ENCODE results near the gene FMN1.
"Not testable (repeated sequence)": the region's sequence is repeated elsewhere in the genome, so short reads cannot be mapped to it uniquely, and the experiment has no call there.

FMN1 gene

DNA sequence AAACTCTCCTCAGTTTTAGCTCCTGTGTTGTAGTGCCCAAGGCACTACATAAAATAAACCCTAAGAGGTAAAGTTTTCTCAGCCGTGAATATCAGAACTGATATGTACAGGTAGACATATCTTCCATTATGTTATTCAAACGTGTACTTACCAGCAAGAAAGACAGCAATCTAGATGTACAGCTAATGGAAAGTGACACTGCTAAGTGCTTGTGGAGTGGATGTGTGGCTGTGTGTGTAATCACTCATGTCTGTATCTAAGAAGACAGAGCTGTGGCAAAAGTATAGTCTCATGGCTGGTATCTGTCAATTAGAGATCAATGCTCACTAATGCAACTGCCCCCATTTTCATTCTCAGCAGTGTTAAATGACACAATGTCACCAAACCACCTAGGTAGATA, 101.3 kb downstream of the FMN1 start:
- DNase-seq: no peak

DNA sequence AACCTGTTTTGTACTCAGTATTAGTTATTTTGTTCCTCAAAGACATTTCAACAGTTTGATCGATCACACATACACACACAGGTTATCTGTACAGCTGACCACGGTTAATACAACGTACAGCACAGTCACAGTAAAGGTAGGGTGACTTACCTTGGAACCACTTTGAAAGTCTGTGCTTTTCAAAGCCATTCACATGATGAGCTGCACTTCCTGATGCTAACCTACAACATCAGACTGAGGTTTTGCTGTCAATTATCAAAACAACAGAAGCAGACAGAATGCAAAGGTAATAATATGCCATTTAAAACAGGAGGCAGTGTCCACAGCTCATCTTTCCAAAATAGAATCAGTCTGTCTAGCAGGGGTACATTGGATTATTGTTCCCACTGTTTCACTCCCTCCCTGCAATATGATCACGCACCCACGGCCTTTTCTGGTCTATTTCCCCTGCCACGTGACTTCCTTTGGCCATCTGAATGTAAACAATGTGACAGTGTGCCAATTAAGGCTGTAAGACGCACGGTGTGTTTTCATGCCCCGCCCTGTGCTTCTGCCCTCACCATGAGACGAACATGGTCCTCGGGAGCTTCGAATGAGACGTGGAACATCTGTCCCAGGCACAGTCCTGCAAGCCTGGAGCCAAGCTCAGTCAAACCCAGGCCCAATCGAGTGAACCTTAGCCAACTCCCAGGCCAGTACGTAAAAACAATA, 102.4 kb downstream of the FMN1 start:
- no peak for DNase-seq

DNA sequence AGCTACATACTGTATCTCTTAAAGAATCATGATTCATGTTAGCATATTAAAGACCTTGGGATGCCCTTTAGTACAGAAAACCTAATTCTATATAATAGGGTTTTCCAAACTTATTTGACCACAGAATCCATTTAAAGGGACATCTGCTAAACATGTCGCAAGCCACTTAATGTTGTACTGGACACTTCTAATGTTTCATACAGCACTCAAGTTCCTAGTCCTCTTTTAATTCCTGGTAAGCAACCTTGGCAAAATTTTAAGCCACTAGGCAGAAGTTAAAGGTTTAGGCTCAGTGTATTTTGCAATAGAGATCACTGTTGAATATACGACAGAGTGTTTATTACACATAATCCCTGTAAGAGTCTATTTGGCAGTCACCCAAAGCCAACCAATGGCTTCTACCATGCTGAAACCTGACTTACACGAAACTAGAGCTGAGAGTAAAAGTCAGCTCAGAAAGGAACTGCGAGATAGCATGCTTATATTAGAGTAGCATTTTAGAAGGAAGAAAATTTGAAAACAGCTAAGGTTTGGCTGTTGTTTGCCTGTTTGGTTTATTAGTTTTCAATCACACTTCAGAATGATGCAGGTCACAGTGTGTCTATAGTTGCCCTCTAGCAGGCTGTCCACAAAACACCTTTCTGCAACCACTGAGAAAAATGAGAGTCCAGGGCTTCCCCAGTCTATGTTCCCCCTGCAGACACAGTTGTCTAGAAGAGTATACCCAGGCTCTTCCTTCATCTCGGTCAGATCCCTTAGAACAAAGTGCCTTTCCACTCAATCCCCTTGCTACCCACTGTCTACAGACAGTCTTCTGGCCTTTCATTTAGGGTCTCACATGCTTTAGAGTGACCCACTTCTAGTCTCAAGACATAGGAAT, 104.4 kb downstream of the FMN1 start:
- DNase-seq: no peak

DNA sequence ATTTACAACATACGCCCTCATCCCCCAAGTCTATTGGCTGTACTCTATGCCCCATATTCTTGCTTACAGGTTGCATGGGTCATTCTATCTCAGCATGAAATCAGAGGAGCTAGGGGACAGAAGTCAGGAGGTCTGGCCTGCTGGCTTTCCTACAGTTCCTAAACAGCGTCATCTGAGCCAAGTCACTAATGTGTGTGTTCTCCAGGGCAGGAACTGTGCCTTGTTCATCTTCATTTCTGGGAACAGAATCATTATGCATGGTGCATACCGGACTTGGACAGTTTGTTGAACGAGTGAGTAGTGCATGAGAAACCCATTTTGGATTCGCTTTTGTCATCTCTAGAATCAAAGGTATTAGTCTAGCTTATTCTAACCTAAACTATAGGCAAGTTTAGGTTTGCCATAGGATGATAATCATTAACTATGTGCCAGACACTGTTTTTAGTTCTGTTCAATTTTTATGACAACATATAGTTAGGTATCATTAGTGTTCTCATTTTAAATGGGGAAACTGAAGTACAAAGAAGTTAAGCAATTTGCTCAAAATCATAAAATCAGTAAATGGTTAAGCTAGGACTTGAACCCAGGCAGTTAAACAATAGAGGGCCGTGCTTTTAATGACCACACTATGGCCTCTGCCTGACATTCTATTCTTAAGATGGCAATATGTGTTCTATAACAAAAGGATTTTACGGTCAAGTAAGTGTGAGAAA, 105.2 kb downstream of the FMN1 start:
- no peak for DNase-seq

DNA sequence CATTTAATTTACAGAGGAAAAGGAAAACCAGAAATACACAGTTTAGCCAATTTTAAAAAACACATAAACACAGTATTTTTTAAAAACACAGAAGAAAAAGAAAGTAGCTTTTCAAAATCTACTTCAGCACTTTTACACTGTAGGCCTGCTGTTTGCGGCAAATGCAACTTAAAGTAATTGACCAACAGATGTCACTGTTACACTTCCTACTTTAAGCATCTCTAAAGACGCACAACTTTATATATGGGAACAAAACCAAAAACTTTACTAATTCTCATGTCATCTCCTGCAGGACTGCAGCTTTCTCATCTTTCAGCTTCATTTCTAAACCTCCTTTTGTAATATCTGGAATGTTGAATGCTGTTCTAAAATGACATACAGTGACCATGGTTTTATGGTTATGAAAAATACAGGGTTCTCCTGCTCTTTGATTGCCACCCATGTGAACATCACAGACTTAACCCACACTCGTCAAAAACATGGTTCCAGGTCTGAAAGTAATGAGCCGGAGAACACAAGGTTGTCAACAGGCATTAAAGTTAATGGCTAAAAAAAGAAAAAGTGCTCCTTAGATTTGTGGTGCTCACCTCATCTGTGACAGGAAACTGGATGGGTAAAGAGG, 107.9 kb downstream of the FMN1 start:
- DNase-seq: no peak

DNA sequence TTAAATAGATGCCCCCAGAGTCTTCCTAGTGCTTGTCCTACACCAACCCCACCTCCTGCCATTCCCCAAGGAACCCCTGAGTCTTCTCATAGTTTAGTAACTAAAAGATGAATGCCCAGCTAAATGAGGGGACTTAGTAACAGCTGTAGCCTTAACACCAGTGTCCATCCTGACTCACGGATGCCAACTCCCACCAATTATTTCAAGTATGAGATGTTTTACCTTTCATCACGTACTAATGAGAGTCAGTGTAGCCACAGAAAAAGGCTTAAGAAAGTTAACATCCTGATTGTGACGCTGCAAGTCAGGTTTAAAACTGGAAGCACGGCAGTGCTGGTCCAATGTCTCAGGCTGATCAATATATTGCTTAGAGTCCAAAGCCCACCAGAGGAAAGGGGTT, 109.9 kb downstream of the FMN1 start:
- no peak for DNase-seq

DNA sequence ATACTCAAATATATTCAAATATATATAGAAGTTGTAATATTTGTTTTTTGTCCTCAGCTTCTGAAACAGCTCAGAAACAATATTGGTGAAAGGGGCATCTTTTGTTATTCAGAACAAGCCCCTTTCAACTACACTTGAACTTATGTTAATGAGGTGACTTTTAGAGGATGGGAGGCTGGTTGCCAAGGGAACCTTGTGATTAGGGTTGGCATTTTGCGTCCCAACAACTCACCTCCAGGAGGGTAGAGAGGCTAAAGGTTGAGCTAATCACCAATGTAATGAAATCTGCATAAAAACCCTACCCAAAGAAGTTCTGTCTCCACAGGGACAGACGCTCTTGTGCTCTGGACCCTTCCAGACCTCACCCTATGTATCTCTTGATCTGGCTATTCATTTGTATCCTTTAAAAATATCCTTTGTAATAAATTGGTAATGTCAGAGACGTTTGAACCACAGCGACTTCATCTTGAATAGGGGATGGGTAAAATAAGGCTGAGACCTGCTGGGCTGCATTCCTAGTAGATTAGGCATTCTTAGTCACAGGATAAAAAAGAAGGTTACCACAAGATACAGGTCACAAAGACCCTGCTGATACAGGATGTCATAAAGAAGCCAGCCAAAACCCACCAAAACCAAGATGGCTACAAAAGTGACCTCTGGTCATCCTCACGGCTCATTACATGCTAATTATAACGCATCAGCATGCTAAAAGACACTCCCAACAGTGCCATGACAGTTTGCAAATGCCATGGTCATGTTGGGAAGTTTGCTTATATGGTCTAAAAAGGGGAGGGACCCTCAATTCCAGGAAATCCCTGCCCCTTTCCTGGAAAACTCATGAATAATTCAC, 111.1 kb downstream of the FMN1 start:
- DNase-seq: no peak

DNA sequence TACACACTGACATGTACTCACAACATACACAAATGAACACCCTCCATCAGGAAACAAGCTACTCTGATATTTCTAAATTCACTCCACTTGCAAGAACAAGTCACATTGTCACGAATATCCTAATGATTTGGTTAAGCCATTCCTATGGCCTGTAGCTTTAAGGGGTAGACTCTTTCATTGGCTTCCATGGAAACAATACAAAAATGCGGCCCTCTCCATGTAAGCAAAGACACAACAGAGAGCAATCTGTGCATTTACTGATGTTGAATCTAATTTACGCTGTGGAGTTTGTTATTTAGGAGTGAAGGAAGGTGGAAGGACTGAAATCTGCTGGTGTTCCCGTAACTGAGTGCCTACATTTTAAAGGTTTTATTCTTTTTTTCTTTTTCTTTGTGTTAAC, 114.5 kb downstream of the FMN1 start:
- no peak for DNase-seq

DNA sequence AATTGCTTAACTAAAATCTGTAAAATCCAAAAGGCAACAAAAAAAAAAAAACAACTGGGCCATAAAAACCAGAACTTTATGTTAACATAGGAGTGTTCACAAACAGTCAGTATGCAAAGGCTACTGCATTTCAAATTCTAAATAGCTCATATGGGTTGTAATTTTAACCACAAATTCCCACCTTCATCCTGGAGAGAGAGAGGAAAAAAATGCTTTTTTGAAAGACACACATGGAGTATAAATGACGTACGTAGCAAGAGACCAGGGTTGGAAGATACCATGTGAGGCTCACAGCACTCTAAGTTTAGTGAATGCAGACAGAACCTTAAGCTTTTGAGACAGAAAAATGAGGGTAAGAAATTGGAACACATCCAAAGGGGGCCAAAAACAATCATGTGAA, 115.9 kb downstream of the FMN1 start:
- no peak for DNase-seq

DNA sequence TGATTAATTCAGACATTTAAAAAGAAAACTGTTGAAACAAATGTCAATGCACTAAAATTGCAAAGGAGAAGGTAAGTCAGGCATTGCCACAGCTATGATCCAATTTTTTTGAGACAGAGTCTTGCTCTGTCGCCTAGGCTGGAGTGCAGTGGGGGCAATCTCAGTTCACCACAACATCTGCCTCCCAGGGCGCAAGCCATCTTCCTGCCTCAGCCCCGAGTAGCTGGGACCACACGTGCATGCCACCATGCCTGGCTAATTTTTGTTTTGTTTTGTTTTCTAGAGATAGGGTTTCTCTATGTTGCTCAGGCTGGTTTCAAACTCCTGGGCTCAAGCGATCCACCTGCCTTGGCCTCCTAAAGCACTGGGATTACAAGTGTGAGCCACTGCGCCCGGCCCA, 117.6 kb downstream of the FMN1 start:
- DNase-seq: no peak

DNA sequence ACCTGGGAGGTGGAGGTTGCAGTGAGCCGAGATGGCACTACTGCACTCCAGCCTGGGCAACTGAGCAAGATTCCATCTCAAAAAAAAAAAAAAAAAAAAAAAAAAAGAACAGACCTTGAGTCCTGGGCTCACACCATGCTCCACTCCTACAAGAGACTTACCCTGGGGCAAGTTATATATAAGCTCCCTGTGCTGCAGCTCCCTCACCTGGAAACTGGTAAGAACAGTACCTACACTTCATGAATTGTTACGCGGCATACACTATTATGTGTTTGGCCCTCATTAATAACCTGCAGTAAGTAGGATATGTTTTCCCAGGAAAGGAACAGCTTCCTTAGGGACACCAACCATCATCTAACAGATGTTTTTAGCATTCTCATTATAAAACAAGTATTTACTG, 119.6 kb downstream of the FMN1 start:
- DNase-seq: no peak

DNA sequence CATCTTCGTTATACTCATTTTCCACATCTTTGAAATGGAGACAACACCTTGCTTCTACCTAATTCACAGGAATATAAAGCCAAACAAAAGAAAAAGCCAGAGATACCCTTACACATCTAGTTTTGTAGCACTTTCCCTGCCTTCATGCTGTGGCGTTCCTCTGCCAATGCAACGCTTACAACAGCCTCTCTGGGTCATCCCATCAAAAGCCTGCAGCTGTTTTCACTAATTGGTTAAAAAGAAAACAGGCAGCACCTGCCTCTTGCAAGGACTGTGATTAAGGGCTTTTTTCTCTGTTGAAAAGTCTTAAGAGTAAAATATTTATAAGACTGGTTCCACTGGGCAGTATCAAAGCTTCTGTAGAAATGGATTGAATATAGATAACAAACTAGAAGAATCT, 120.3 kb downstream of the FMN1 start:
- DNase-seq: no peak

DNA sequence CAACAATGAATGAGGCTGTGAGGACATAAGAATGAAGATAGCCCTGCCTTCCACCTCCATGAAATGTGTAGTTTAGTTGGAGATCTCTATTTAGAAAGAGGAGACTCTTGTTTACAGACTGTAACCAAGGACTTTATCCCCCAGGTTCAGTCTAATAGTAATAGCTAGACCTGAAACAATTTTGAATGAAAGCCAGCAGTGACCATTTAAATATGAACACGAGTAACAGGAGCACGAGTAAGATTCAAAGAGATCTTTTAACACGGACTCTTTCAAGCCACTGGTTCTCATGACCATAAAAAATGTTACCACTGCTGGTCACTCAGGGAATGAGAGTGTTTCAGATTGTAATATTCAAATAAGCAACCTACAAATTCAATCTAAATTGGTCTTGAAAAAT, 123.1 kb downstream of the FMN1 start:
- no peak for DNase-seq

DNA sequence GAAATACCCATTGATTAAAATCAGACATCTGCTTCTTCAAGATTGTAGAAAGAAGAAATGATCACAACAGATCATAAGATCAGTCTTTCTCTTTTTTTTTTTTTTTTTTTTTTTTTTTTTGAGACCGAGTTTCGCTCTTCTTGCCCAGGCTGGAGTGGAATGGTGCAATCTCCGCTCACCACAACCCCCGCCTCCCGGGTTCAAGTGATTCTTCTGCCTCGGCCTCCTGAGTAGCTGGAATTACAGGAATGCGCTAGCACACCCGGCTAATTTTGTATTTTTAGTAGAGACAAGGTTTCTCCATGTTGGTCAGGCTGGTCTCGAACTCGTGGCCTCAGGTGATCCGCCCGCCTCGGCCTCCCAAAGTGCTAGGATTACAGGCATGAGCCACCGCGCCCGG, 124.6 kb downstream of the FMN1 start:
- DNase-seq: not testable (repeated sequence)

DNA sequence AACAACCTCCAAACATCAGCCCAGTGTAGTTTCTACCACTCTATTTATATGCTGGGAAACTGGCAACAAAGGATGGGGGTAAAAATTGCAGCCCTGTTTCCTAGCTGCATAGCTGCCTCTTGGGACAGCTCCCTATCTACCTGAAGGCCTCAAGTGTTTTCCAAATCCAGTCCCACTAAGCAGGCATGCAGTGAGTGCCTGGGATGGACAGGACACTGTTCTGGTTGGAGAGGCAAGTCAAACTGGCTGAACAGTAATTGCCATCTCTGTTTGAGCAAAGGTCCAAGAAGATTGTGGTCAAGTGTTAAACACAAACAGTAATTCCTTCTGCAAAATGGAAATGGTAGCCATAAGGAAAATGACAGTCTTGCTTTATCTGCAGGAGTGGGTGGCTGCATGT, 125.4 kb downstream of the FMN1 start:
- no peak for DNase-seq

DNA sequence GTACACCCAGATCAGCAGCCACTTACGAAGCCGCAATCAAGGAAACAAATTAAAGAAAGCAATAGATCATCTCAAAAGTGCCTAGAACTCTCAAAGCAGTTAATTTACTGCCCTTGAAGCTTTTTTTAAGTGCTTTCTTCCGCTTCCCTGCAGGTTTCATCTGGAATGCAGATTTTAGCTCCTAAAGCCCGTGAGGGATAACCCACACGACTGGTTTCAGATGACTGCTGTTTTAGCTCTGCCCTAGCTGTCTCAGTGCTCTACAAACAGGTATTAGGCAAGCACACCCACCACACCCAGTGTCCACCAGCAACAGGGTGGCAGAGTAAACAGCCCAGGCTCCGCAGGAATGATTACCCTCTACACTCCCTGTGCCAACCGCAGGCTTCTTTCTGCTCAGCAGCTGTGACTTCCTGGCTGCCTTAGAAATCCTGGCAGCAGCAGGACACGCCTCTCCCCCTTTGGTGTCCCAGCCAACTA, 126.0 kb downstream of the FMN1 start:
- peak in 1 of 56 donors; percentile 5 for DNase-seq

DNA sequence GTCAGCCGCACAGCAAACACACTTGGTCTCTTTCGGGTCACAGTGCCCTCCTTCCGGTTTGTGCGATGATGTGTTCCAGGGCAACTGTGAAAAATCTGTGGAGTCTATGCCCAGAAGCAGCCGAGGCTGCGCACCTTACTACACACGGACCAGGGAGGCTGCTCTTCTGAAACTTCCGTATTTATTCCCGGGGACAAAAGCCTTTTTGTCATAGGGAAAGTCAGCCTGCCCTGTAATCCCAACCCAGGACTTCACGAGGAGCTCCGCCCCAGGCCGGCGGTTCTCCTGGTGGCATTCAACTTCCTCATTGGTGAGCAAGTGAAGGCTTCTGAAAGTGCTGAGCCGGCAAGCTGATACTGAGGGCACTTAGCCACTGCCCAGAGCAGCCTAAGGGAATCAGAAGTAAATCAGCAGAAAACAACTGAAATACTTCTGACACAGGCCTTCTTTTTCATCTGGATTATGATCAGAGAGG, 126.5 kb downstream of the FMN1 start:
- peak in 27 of 56 donors; percentile 1 to 64 (median 11) for DNase-seq

DNA sequence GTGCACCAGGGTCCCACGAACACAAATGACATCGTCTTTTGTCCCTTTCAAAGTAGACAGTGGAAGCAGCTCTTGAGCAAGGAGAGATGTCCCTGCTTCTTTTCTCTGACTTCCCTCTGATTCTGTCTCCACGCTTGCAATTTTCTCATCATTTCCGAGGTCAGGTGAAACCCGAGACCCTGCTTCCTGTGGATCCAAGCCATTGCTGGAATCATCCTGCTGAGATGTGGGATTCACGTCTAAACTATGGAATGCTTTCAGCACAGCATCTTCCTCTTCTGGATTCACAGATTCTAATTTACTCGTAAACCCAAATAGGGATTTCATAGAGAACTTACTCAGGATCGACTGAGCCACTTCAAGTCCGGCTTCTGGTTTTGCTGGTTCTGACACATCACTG, 127.1 kb downstream of the FMN1 start:
- no peak for DNase-seq

DNA sequence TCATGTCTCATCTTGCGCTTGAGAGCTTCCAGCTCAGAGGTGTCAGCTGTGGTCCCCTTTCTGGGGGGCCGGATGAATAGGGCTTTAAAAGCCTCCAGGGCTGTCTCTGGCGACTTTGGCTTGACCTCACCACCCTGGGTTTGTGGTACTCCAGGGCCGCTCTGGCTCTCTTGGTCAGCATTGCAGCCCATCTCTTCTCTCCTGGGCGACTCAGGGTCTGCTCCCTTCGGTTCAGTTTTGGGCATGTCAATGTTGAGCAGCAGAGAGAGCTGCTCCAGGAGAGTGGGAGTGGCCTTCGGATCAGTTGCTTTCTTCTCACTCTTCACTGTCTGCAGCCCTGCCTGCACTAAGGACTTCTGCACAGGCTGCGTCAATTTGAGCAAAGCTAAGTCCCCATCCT, 127.9 kb downstream of the FMN1 start:
- no peak for DNase-seq

DNA sequence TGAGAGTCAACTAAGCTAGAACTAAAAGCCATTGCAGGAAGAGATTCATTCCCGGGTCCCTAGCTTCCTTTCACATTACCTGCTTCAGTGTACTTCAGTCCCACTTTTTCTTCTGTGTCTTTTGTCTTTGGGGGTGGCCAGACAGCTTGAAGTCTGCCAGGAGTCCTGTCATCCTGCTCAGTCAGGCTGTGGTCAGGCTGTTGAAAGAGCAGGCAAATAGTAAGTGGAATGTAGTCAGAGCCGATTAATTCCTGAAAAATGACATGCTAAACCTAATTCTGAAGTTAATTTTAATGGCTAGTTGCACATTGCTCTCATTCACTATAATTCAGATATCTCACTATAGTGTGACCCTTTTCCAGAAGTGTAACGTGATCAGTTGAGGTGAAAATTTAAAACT, 129.6 kb downstream of the FMN1 start:
- DNase-seq: no peak

DNA sequence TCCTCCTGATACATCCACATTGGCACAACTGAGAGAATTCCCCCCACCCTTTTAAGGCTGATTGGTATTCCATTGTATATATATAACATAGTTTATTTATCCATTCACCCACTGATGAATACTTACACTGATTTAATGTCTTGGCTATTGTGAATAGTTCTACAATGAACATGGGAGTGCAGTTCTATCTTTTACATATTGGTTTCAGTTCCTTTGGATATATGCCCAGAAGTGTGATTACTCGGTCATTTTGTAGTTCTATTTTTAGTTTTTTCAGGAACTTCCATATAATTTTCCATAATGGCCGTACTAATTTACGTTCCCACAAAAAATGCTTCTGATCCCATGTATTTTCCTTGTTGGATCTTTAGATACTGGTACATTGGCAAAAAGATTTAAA, 135.3 kb downstream of the FMN1 start:
- DNase-seq: no peak
